ENCODE measurements around the gene FPGT. TPM values are rescaled to one million over a fixed set of nuclear protein-coding genes. Genes with fewer than 3 reads are reported as not detected.

FPGT gene
- total and polyA plus RNA-seq, 2 donors (not counting 3 experiments of a cell fraction or from before 2014, with no cell fraction given) = 4.3 to 10.9 TPM

DNA sequence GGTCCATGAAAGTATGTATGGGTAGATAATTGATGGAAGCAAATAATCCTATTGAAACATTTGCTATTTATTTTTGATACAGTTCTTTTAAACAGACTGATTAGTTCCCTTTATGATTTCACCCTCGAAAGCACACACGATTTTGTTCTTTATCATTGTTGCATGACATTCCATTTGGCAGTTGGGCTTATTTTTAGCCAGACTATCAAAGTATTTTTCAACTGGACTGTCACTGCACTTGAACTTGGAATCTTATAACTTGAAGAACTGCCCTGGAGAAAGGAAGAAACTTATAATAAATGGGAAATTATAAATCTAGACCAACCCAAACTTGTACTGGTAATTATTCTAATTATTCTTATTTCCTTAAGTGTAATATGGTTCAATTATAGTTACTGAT is 37.1 kb downstream of the FPGT start, which contains the start of gene TNNI3K:
Gene TNNI3K (plus strand): TSS at position 235 of the 400 bp plus-strand sequence. CDS start 65 bp downstream, at position 300.
- Histone ChIP-seq H3K27ac (ENCODE audit: insufficient read depth, low read depth, low read length) (no peak within 1 kb of the TSS), H3K36me3 (ENCODE audit: control insufficient read depth in 2 of 2, extremely low read depth in 1 of 2, insufficient read depth in 2 of 2, low read length in 2 of 2) (no peaks in the 10 kb centered on the region), H3K79me2 (ENCODE audit: control insufficient read depth, insufficient read depth, low read length) (no peaks in the 10 kb centered on the region), H3K4me2 (ENCODE audit: insufficient read depth, low read length) (no peak within 1 kb of the TSS), H3K9ac (replicated peaks; ENCODE audit: extremely low read depth, insufficient read depth, low read length) (no peak within 1 kb of the TSS), H3K4me1 (ENCODE audit: control insufficient read depth, extremely low read depth, insufficient read depth, low read length) (no peaks in the 10 kb centered on the region), H2AFZ (ENCODE audit: low read depth, low read length) (no peak within 1 kb of the TSS), H3K27me3 (ENCODE audit: control insufficient read depth in 2 of 2, insufficient read depth in 2 of 2, low read length in 2 of 2) (no peaks in the 10 kb centered on the region), H3K9me3 (replicated peaks; ENCODE audit: control insufficient read depth, insufficient read depth, low read length) (no peaks in the 10 kb centered on the region), H3K4me3 (replicated peaks in 1 of 3; ENCODE audit: insufficient read depth in 1 of 3, low read depth in 1 of 3, low read length in 3 of 3) (no peak within 1 kb of the TSS), H4K20me1 (replicated peaks; ENCODE audit: control insufficient read depth, extremely low read depth, insufficient read depth, low read length) (no peaks in the 10 kb centered on the region), H3K9me1 (replicated peaks; ENCODE audit: control insufficient read depth, extremely low read depth, insufficient read depth, low read length) (no peaks in the 10 kb centered on the region)
- BruUV-seq (replicated peaks) = no TSS peak
- POLR2A ChIA-PET = no interaction called here
- FAIRE-seq = no peak
- dilution Hi-C loops (cut with MboI; ENCODE audit: extremely low pct_ligation_motif_present, low sequenced_read_pairs) (no loop called here), intact Hi-C loops (cut with micrococcal nuclease) (no loop called here)
- CTCF ChIA-PET = no interaction called here
- no peak for TF ChIP-seq EZH2 (IDR thresholded peaks at IDR 0.05; ENCODE audit: borderline replicate concordance, low read depth, low read length, severe bottlenecking)
- DNase-seq (ENCODE audit: low read depth, low spot score) = no peak

DNA sequence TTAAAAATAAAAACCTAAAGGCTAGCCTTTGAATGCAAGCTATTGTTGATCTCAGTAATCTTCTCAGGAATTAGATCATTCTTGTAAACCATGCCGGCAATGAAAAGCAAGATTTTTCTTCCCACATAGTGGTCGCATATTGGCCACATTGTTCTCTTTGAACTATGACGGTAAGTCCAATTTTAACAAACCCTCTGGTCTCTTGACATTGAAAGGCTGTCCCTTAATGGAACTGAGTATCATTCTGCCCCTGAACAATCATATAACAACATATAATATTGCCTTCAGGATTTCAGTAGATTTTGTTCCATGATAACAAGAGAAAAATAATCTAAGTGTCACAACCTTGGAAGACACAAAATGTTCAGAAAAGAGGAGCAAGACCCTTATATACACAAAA is 38.4 kb downstream of the FPGT start:
- DNase-seq (ENCODE audit: low read depth, low spot score) = no peak
- no peak overlapping the region for H3K4me3 ChIP-seq (replicated peaks in 1 of 3; ENCODE audit: insufficient read depth in 1 of 3, low read depth in 1 of 3, low read length in 3 of 3)
- no peak for FAIRE-seq
- ChIA-PET POLR2A (no interaction called here), CTCF (no interaction called here)
- no peak overlapping the region for H2AFZ ChIP-seq (ENCODE audit: low read depth, low read length)
- H3K79me2 ChIP-seq (ENCODE audit: control insufficient read depth, insufficient read depth, low read length) = no peaks in the 10 kb centered on the region
- BruUV-seq (replicated peaks) = no TSS peak
- H3K9me3 ChIP-seq (replicated peaks; ENCODE audit: control insufficient read depth, insufficient read depth, low read length) = no peaks in the 10 kb centered on the region
- no peaks in the 10 kb centered on the region for H3K36me3 ChIP-seq (ENCODE audit: control insufficient read depth in 2 of 2, extremely low read depth in 1 of 2, insufficient read depth in 2 of 2, low read length in 2 of 2)
- H3K9me1 ChIP-seq (replicated peaks; ENCODE audit: control insufficient read depth, extremely low read depth, insufficient read depth, low read length) = no peaks in the 10 kb centered on the region
- H3K4me2 ChIP-seq (ENCODE audit: insufficient read depth, low read length) = no peak overlapping the region
- no peaks in the 10 kb centered on the region for H3K27me3 ChIP-seq (ENCODE audit: control insufficient read depth in 2 of 2, insufficient read depth in 2 of 2, low read length in 2 of 2)
- H3K27ac ChIP-seq (ENCODE audit: insufficient read depth, low read depth, low read length) = no peak overlapping the region
- no peaks in the 10 kb centered on the region for H4K20me1 ChIP-seq (replicated peaks; ENCODE audit: control insufficient read depth, extremely low read depth, insufficient read depth, low read length)
- no peaks in the 10 kb centered on the region for H3K4me1 ChIP-seq (ENCODE audit: control insufficient read depth, extremely low read depth, insufficient read depth, low read length)
- TF ChIP-seq EZH2 (IDR thresholded peaks at IDR 0.05; ENCODE audit: borderline replicate concordance, low read depth, low read length, severe bottlenecking) (no peak), MYC (IDR thresholded peaks at IDR 0.05; ENCODE audit: low read depth, low read length) (no peak), GATA2 (IDR thresholded peaks at IDR 0.05; ENCODE audit: insufficient read depth, insufficient read length, low read depth, low read length) (no peak), FOS (IDR thresholded peaks at IDR 0.05; ENCODE audit: borderline replicate concordance, insufficient read depth, low read length) (no peak), POLR2A (IDR thresholded peaks at IDR 0.05; ENCODE audit: low read depth, low read length) (no peak), MAX (IDR thresholded peaks at IDR 0.05; ENCODE audit: insufficient read depth, insufficient read length) (no peak), POLR2AphosphoS5 (IDR thresholded peaks at IDR 0.05; ENCODE audit: insufficient read depth, low read depth, low read length) (no peak), JUN (IDR thresholded peaks at IDR 0.05; ENCODE audit: borderline replicate concordance, insufficient read depth, insufficient read length, low read depth) (no peak)
- TF ChIP-seq, protein P1, sequence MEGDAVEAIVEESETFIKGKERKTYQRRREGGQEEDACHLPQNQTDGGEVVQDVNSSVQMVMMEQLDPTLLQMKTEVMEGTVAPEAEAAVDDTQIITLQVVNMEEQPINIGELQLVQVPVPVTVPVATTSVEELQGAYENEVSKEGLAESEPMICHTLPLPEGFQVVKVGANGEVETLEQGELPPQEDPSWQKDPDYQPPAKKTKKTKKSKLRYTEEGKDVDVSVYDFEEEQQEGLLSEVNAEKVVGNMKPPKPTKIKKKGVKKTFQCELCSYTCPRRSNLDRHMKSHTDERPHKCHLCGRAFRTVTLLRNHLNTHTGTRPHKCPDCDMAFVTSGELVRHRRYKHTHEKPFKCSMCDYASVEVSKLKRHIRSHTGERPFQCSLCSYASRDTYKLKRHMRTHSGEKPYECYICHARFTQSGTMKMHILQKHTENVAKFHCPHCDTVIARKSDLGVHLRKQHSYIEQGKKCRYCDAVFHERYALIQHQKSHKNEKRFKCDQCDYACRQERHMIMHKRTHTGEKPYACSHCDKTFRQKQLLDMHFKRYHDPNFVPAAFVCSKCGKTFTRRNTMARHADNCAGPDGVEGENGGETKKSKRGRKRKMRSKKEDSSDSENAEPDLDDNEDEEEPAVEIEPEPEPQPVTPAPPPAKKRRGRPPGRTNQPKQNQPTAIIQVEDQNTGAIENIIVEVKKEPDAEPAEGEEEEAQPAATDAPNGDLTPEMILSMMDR (IDR thresholded peaks at IDR 0.05; ENCODE audit: extremely low read depth in 1 of 2, insufficient read depth in 1 of 2, low read depth in 1 of 2, low read length in 2 of 2) = no peak
- dilution Hi-C loops (cut with MboI; ENCODE audit: extremely low pct_ligation_motif_present, low sequenced_read_pairs) = no loop called here
- intact Hi-C loops (cut with micrococcal nuclease) = no loop called here
- H3K9ac ChIP-seq (replicated peaks; ENCODE audit: extremely low read depth, insufficient read depth, low read length) = no peak overlapping the region

Data from endothelial cell of umbilical vein (primary cell).